ENCODE measurements around the gene NCR3LG1.

- TF ChIP-seq CTCF (IDR thresholded peaks at IDR 0.05) (no peak), POLR2A (IDR thresholded peaks at IDR 0.05) (no peak)
Measured at GRCh38 chr11:17415523-17416104, 64.0 kb downstream of the NCR3LG1 start.
